ENCODE data around the gene TSPAN14.

TSPAN14 gene

DNA sequence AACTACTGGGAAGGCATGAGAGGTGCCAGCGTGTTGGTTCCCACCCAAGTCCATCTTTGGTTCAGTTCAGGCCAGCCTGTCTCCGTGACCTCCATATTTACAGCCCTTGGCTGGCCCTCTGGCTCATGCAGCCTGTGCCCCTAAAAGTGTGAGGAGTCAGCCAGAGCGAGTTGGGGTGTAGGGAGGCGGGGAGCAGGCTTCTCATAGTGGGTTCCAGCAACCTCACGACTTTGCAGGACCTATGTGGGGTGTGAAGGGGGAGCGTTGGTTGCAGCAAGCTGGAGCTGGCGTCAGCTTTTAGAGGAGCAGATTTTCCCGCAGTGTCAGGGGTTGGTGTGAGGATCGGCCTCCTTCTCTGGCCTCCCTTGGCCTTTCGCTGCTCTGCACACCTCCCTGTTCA lies 9.8 kb downstream of the TSPAN14 start:
- TF ChIP-seq POLR2A (IDR thresholded peaks at IDR 0.05; ENCODE audit: low read length) (no peak), GATA1 (IDR thresholded peaks at IDR 0.05; ENCODE audit: low read depth, low read length) (no peak)
- no peak for DNase-seq

DNA sequence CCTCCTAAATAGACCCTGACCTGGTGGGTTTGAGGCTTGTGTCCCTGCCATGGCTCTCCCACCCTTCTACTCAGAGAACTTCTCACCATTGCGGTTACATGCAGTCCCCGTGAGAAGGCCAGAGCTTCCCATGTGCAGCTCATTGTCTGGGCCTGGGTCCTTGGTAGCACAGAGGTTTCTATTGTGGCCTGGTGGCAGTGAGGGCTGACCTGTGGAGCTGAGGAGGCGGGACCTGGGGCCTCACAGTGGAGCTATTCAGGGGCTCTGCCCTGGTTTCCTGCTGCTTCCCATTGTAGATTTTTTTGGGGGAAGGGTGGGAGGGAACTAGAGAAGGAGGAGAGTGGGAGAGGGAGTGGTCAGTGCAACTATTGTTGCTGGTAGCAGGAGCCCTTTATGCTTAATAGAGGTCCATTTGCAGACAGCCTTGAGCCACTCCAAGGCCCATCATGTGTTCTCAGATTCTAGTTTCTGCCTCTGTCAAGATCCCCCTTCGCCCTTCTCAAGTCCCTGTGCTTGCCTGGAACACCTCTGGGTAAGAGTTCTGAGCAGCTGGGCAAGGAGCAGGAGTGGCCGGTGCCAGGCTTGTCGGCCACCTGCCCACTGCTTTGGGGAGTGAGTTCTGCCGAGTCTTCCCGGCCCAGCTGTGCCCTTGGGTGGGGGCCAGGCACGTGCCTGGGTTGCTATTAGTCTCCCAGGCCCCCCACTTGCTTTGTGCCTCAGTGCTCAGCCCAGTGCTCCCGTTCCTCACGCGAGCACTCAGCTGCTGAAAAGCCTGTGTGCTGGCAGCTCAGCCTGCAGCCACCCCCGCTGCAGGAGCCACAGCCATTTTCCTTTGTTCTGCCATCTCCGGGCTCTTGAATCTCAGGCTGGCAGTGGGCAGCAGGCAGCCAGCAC lies 10.7 kb downstream of the TSPAN14 start:
- no peak for DNase-seq
- no peak for TF ChIP-seq POLR2A (IDR thresholded peaks at IDR 0.05; ENCODE audit: low read length)
- no peak for TF ChIP-seq GATA1 (IDR thresholded peaks at IDR 0.05; ENCODE audit: low read depth, low read length)

GRCh38 chr10:80465451-80465835 lies 11.3 kb downstream of the TSPAN14 start:
- TF ChIP-seq GATA1 (IDR thresholded peaks at IDR 0.05; ENCODE audit: low read depth, low read length) (no peak), POLR2A (IDR thresholded peaks at IDR 0.05; ENCODE audit: low read length) (no peak)
- no peak for DNase-seq

DNA sequence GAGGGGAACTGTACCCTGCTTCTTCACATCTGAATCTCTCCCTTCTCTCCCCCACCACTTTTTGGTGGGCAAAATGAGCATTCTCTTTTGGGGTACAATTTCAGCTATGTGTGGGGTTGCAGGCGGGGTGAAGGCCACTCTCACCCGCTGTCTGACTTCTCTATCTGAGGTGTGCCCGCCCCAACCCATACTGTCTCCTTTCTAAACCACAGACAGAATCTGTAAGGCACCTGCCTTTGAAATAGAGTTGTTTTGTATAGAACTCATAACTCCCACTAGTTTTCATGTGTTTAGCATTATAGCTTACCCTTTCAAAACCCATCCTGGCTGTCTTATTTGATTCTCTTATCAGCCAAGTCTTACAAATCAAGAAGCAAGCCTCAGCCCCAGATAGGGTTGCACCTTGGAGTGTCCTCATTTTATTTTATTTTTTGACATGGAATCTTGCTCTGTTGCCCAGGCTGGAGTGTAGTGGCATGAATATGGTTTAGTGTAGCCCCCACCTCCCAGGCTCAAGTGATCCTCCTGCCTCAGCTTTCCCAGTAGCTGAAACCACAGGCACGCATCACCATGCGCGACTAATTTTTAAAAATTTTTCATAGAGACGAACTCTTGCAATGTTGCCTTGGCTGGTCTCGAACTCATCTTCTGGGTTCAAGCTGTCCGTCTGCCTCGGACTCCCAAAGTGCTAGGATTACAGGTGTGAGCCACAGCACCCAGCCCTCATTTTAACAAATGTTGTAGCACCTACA lies 11.9 kb downstream of the TSPAN14 start:
- TF ChIP-seq GATA1 (IDR thresholded peaks at IDR 0.05; ENCODE audit: low read depth, low read length) (no peak), POLR2A (IDR thresholded peaks at IDR 0.05; ENCODE audit: low read length) (no peak)
- peak in 1 of 2 experiments; percentile 29 for DNase-seq

DNA sequence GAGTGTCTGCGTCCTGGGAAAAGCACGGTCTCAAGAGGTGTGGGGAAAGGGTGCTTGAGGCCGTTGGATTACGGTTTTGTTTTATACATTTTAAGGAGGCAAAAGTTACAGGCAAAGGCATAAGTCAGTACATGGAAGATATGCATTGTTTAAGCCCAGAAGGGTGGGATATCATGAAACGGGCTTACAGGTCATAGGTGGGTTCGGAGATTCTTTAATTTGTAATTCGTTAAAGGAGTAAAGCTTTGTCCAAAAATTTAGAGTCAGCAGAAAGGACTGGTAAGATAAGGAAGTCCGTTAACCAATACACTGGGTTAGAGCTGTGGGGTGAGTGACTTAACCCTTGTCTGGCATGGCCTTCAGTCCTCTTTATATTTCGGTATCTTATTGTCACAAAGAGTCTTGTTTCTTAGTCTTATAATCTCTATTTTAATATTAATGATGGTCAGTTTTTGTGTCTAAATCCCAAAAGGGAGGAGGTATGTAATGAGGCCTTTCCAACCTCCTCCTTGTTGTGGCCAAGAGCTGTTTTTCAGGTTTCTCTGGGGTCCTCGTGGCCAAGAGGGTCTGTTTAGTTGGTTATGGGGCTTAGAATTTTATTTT lies 12.7 kb downstream of the TSPAN14 start:
- TF ChIP-seq GATA1 (IDR thresholded peaks at IDR 0.05; ENCODE audit: low read depth, low read length) (no peak), POLR2A (IDR thresholded peaks at IDR 0.05; ENCODE audit: low read length) (no peak)

DNA sequence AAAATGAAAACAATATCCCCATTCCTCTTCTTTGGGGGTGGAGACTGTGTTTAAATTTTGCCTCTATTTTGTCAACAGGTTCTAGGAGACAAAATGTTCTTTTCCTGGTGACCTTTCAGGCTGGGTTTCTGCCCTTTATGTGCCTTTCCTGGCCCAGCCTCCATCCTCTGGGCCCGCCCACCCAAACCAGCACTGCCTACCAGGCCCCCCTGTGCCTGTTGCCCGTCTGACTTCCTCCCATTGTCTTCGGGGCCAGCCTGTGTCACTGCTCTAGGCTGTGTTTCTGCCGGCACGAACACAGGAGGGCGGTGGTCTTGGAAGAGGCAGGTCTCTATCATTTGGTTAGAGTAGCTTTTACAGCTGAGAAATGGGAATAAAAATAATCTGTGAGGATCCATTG lies 13.9 kb downstream of the TSPAN14 start:
- DNase-seq: peak in 1 of 2 experiments; percentile 26
- no peak for TF ChIP-seq POLR2A (IDR thresholded peaks at IDR 0.05; ENCODE audit: low read length)
- TF ChIP-seq GATA1 (IDR thresholded peaks at IDR 0.05; ENCODE audit: low read depth, low read length): no peak

More for the DNA sequence above, 12.7 kb downstream of the TSPAN14 start:
- peak; percentile 51 to 59 for DNase-seq

DNA sequence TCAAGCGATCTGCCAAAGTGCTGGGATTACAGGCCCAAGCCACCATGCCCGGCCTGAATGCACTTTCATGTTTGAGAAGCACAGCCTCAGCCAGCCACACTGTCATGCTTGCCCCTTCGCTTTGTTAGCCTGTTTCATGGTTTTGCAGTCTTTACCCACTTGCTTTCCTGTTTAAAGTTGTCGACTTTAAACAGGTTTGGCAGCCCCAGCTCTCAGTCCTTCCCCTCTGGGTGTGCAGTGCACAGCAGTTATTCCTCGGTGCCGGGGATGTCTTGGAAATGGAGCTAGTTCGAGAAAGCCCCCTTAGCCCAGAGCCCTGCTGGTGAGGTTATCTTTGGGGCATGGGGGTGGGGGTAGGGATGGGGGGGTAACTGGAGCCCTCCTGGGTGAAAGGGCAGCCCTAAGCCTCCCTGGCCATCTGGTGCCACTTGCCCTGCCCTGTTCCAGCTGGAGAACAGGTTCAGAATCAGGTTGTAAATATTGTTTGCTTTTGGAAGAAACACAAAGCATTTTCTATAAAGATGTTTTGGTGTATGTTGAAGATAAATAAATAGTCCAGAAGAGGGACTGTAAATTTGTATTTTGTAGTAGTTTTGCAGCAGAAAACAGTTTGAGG lies 14.8 kb downstream of the TSPAN14 start:
- no peak for DNase-seq

DNA sequence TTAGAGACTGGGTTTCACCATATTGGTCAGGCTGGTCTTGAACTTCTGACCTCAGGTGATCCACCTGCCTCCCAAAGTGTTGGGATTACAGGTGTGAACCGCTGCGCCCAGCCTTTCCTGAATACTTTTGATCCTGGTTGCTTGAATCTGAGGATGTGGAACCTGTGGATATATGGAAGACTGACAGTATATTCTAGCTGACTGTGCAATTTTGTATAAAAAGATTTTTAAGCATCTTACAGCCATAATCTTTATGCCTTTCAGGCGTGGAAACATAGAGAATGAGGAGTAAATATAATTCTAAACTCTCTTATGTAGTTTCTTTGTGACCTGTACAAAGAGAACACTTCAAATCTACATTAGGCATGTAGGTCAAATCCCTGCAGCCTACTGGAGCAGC lies 16.2 kb downstream of the TSPAN14 start:
- DNase-seq: no peak
- TF ChIP-seq POLR2A (IDR thresholded peaks at IDR 0.05; ENCODE audit: low read length) (no peak), GATA1 (IDR thresholded peaks at IDR 0.05; ENCODE audit: low read depth, low read length) (no peak)

More for the DNA sequence above, 14.8 kb downstream of the TSPAN14 start:
- TF ChIP-seq POLR2A (IDR thresholded peaks at IDR 0.05; ENCODE audit: low read length): no peak
- no peak for TF ChIP-seq GATA1 (IDR thresholded peaks at IDR 0.05; ENCODE audit: low read depth, low read length)

GRCh38 chr10:80471001-80471400 lies 16.9 kb downstream of the TSPAN14 start:
- no peak for TF ChIP-seq POLR2A (IDR thresholded peaks at IDR 0.05; ENCODE audit: low read length)
- DNase-seq: no peak

GRCh38 chr10:80471715-80472233 lies 17.7 kb downstream of the TSPAN14 start:
- DNase-seq: no peak
- TF ChIP-seq GATA1 (IDR thresholded peaks at IDR 0.05; ENCODE audit: low read depth, low read length): no peak
- no peak for TF ChIP-seq POLR2A (IDR thresholded peaks at IDR 0.05; ENCODE audit: low read length)

DNA sequence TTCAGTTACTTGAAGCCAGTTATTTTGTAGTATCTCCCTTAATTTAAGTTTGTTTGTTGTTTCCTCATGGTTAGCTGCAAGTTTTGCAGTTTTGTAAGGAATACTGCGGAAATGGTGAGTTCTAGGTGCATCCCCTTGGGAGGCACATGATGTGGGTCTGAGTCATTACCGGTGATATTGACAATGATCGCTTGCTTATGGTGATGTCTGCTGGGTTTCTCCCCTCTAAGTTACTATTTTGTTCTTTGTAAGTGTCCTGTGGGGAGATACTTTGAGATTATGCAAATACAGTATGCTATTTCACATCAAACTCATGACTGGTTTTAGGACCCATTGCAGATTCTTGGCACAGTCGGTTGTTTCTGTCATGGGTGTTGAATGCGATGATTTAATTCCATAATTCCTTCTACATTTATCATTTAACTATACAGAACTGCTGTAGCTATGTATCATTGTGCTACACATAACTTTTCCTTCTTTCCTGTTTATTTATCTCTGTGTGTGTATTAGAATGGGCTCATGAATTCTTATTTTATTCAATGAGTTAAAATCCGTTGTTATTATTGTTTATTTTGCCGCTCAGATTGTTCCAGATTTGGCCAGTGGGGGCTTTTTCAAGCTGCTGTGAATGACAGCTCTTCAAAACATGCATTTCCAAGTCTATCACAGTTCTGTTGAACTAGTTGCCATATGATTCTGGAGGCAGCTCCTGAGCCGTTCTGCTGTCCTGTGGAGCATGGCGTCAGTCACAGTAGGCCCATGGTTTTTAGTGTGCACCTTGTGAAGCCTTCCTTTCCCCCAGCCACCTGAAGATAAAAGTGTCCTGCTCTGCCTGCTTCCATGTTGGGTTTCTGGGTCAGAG lies 18.4 kb downstream of the TSPAN14 start:
- DNase-seq: no peak
- no peak for TF ChIP-seq POLR2A (IDR thresholded peaks at IDR 0.05; ENCODE audit: low read length)
- TF ChIP-seq GATA1 (IDR thresholded peaks at IDR 0.05; ENCODE audit: low read depth, low read length): no peak

- no peak for DNase-seq
- TF ChIP-seq GATA1 (IDR thresholded peaks at IDR 0.05; ENCODE audit: low read depth, low read length) (no peak), POLR2A (IDR thresholded peaks at IDR 0.05; ENCODE audit: low read length) (no peak)
Measured at GRCh38 chr10:80473096-80473657, 19.1 kb downstream of the TSPAN14 start.
